ENCODE data around the gene GSTM1.

GRCh38 chr1:109740615-109741373 lies 53.2 kb downstream of the GSTM1 start, which contains the start of gene GSTM3:
- TF ChIP-seq CTCF (IDR thresholded peaks at IDR 0.05), result no peak
- TF ChIP-seq POLR2A (IDR thresholded peaks at IDR 0.05), result no peak
- no peak for TF ChIP-seq EP300 (IDR thresholded peaks at IDR 0.05)

All from sigmoid colon (tissue), 4 donors.